Kidney (tissue), 14 donors: ENCODE measurements around the gene JMJD1C. TPM values are rescaled to one million over a fixed set of nuclear protein-coding genes. Genes with fewer than 3 reads are reported as not detected.

ENCODE experiments used
- DNase-seq, 5 donors: peaks; one replicate each; pipeline ENCODE4 v3.0.0-alpha.2; 2013 to 2020
- FAIRE-seq: peaks from 2 replicates; lab custom pipeline; 2012; peaks lifted over from hg19 to GRCh38; lab: Jason Lieb, UNC
- H3K27ac ChIP-seq, 2 donors: one replicate each; pipeline ENCODE4 v1.7.0; 2013; ENCODE audit warnings: low read depth in 2 of 2, low read length in 2 of 2, inconsistent platforms in 1 of 2
- H3K27me3 ChIP-seq: one replicate; pipeline ENCODE4 v1.7.1; 2013; ENCODE audit warnings: low read length, inconsistent platforms; ENCODE audit not compliant: control insufficient read depth, insufficient read depth
- H3K36me3 ChIP-seq, 3 donors: one replicate each; pipeline versions ENCODE4 v1.7.0 to v1.7.1; 2013; ENCODE audit warnings: low read length in 3 of 3, control low read depth in 1 of 3, inconsistent platforms in 1 of 3; ENCODE audit not compliant: insufficient read depth in 3 of 3, control insufficient read depth in 2 of 3
- H3K4me1 ChIP-seq, 3 donors: one replicate each; pipeline versions ENCODE4 v1.7.0 to v1.7.1; 2013; ENCODE audit warnings: low read length in 3 of 3, inconsistent platforms in 1 of 3, low read depth in 1 of 3; ENCODE audit not compliant: control insufficient read depth in 2 of 3, insufficient read depth in 2 of 3
- H3K4me3 ChIP-seq, 3 donors: one replicate each; pipeline versions ENCODE4 v1.7.0 to v1.8.1; 2013; ENCODE audit warnings: low read length in 3 of 3, control low read depth in 1 of 3, inconsistent platforms in 1 of 3
- H3K9ac ChIP-seq, 3 donors: one replicate each; pipeline versions ENCODE4 v1.7.0 to v1.7.1; 2013; ENCODE audit warnings: low read length in 3 of 3, control low read depth in 1 of 3, inconsistent platforms in 1 of 3
- H3K9me3 ChIP-seq, 3 donors: one replicate each; pipeline versions ENCODE4 v1.7.0 to v1.7.1; 2013; ENCODE audit warnings: low read length in 3 of 3, control low read depth in 1 of 3, inconsistent platforms in 1 of 3; ENCODE audit not compliant: control insufficient read depth in 2 of 3, insufficient read depth in 1 of 3
- CTCF ChIP-seq: IDR thresholded peaks from 3 replicates; pipeline ENCODE4 v1.5.1; 2012; ENCODE audit warnings: mild to moderate bottlenecking, moderate library complexity, borderline replicate concordance; ENCODE audit not compliant: insufficient read depth; ENCODE audit errors: extremely low read depth
- intact Hi-C: fragments of 100-400 bp; cut with DNase I; formaldehyde crosslinking; loops from one replicate; pipeline ENCODE4 v1.11.1; 2022
- polyA plus RNA-seq: library from polyadenylated mRNA; stranded (reverse); fragments of 350-450 nt; fragmentation: Illumina TruSeq; extraction: RNeasy Lipid Tissue Mini Kit (QIAGEN cat#74804); gene quantifications from one replicate; pipeline ENCODE4 v1.2.3, GENCODE V29; 2014; ENCODE audit warnings: low read depth, low replicate concordance; ENCODE audit not compliant: insufficient read depth
- total RNA-seq: library from RNA; stranded (reverse); fragmentation: NEBNext Ultra II Directional; extraction: Animal tissue kit (Norgen Biotek cat#: 25700); gene quantifications from one replicate; pipeline ENCODE4 v1.2.1, GENCODE V29; 2021
- donor health status: control.
- donor health status: control.
- donor health status: control.
- donor health status: control.
- donor health status: control.
- donor health status: DM: yes; HTN: yes; CAD: no.
- donor health status: Normal renal cell carcinoma (clear cell type).

The JMJD1C gene
- total and polyA plus RNA-seq, 2 donors from 2014 or later, result 18.9 to 92.9 TPM

- Histone ChIP-seq H3K9ac (no peak overlapping the region), H3K4me3 (no peak overlapping the region), H3K4me1 (peaks cover 0 to 7% (median 0%) of the 10 kb centered on the region in 3 donors), H3K27me3 (no peaks in the 10 kb centered on the region), H3K36me3 (no peaks in the 10 kb centered on the region), H3K9me3 (no peaks in the 10 kb centered on the region), H3K27ac (no peak overlapping the region)
- no peak for TF ChIP-seq CTCF
- FAIRE-seq, result no peak
- intact Hi-C loops, result no loop called here
- DNase-seq, result no peak
Observed at GRCh38 chr10:63427013-63427412, 38.8 kb downstream of the JMJD1C start.

- no peak overlapping the region for H3K27ac ChIP-seq
- DNase-seq (no peak), FAIRE-seq (no peak)
- H3K4me3 ChIP-seq, result no peak overlapping the region
- intact Hi-C loops, result no loop called here
- peaks cover 0 to 7% (median 0%) of the 10 kb centered on the region in 3 donors for H3K4me1 ChIP-seq
- no peaks in the 10 kb centered on the region for H3K9me3 ChIP-seq
- H3K36me3 ChIP-seq, result no peaks in the 10 kb centered on the region
- H3K27me3 ChIP-seq, result no peaks in the 10 kb centered on the region
- TF ChIP-seq CTCF, result no peak
- no peak overlapping the region for H3K9ac ChIP-seq
Observed at GRCh38 chr10:63425512-63425911, 40.3 kb downstream of the JMJD1C start.

GRCh38 chr10:63424576-63424975 lies 41.2 kb downstream of the JMJD1C start:
- Histone ChIP-seq H3K36me3 (no peaks in the 10 kb centered on the region), H3K27ac (no peak overlapping the region), H3K27me3 (no peaks in the 10 kb centered on the region), H3K9ac (no peak overlapping the region), H3K4me1 (peaks cover 0 to 3% (median 0%) of the 10 kb centered on the region in 3 donors), H3K4me3 (no peak overlapping the region), H3K9me3 (no peaks in the 10 kb centered on the region)
- FAIRE-seq (no peak), DNase-seq (no peak)
- no peak for TF ChIP-seq CTCF
- intact Hi-C loops, result no loop called here

GRCh38 chr10:63423494-63423893 lies 42.3 kb downstream of the JMJD1C start:
- Histone ChIP-seq H3K27ac (no peak overlapping the region), H3K36me3 (no peaks in the 10 kb centered on the region), H3K9me3 (no peaks in the 10 kb centered on the region), H3K4me1 (no peaks in the 10 kb centered on the region), H3K4me3 (no peak overlapping the region), H3K9ac (no peak overlapping the region), H3K27me3 (no peaks in the 10 kb centered on the region)
- no peak for FAIRE-seq
- TF ChIP-seq CTCF, result no peak
- intact Hi-C loops, result no loop called here
- no peak for DNase-seq
